Measurements from ENCODE around the gene FAM222A.
A peak's percentile ranks its signal among the peaks of the same experiment; 100 is the strongest.

- TF ChIP-seq E2F1 (CRISPR knock-in tag; IDR thresholded peaks at IDR 0.05) = no peak
- TF ChIP-seq, protein P1, sequence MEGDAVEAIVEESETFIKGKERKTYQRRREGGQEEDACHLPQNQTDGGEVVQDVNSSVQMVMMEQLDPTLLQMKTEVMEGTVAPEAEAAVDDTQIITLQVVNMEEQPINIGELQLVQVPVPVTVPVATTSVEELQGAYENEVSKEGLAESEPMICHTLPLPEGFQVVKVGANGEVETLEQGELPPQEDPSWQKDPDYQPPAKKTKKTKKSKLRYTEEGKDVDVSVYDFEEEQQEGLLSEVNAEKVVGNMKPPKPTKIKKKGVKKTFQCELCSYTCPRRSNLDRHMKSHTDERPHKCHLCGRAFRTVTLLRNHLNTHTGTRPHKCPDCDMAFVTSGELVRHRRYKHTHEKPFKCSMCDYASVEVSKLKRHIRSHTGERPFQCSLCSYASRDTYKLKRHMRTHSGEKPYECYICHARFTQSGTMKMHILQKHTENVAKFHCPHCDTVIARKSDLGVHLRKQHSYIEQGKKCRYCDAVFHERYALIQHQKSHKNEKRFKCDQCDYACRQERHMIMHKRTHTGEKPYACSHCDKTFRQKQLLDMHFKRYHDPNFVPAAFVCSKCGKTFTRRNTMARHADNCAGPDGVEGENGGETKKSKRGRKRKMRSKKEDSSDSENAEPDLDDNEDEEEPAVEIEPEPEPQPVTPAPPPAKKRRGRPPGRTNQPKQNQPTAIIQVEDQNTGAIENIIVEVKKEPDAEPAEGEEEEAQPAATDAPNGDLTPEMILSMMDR (IDR thresholded peaks at IDR 0.05) = peak; percentile 26; the same call in 1 of the 2 replicates
These were observed 58.4 kb downstream of the FAM222A start for GRCh38 chr12:109771746-109772621.

Measured in WTC11 (cell line).